ENCODE results near the gene PLK5.
A peak's percentile ranks its signal among the peaks of the same experiment; 100 is the strongest.

The PLK5 gene

DNA sequence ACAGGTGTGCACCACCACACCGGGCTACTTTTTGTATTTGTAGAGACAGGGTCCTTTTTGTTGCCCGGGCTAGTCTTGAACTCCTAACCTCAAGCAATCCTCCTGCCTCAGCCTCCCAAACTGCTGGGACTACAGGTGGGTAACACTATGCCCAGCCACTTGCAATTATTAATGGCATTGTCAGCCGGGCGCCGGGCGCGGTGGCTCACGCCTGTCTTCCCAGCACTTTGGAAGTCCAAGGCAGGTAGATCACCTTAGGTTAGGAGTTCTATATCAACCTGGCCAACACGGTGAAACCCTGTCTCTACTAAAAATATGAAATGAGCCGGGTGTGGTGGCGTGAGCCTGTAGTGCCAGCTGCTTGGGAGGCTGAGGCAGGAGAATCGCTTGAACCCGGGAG lies 47.0 kb downstream of the PLK5 start:
- Histone ChIP-seq H3K4me3 (no peak overlapping the region), H3K27ac (no peak overlapping the region)

DNA sequence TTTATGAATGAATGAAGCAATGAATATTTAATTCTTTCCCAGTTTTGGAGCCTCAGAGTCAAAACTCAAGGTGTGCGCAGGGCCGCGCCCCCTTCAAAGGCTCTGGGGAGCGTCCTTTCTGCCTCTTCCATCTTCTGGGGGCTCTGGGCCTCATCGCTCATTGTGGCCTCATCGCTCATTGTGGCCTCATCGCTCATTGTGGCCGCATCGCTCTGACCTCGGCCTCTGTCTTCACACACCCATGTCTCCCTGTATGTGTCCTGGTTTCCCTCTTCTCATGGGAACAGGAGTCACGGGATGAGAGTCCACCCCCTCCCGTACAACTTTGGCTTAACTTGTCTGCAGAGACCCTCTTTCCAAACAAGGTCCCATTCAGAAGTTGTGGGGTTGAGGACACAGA lies 47.5 kb downstream of the PLK5 start:
- Histone ChIP-seq H3K27ac (no peak overlapping the region), H3K4me3 (no peak overlapping the region)

DNA sequence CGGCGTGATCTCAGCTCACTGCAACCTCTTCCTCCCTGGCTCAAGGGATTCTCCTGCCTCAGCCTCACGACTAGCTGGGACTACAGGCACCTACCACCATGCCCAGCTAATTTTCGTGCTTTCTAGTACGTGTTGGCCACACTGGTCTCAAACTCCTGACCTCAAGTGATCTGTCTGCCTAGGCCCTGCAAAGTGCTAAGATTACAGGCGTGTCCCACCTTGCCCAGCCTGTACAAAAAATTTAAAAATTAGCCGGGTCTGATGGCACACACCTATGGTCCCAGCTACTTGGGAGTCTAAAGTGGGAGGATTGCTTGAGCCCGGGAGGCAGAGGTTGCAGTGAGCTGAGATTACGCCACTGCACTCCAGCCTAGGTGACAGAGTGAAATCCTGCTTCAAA lies 48.9 kb downstream of the PLK5 start:
- no peak overlapping the region for H3K4me3 ChIP-seq
- no peak overlapping the region for H3K27ac ChIP-seq

DNA sequence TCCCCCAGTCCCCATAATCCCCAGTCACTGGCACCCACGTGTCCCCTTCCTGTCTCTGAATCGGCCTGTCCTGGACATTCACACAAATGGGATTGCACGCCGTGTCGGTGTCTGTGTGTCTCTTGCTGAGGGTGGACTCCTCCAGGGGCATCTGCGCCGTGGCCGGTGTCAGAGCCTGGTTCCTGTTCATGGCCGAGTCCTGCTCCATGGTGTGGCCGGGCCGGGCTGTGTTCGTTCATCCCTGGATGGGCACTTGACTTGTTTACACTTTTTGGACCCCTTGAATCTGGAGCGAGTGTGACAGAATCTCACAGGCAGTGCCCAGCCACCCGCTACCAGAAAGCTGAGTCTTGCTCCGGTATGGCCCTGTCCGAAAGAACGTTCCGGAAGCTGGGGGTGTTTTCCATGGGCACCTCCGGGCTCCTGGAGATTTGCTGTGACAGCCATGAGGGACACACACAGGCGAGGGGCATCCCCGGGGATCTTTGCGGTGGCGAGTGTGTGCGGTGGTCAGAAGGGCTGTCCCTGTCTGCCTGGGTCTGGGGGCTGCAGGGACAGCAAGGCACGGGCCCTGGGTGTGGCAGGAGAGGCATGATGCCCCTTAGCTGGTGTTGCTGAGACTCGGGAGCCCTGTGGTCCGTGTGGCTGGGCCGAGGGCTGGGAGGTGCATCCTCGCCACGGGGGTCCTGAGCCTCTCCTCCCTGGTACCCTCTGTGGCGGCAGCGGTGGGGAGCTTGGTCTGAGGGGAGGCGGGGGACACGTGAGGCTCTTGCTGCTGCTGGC lies 50.7 kb downstream of the PLK5 start:
- Histone ChIP-seq H3K27ac (no peak overlapping the region), H3K4me3 (no peak overlapping the region)

DNA sequence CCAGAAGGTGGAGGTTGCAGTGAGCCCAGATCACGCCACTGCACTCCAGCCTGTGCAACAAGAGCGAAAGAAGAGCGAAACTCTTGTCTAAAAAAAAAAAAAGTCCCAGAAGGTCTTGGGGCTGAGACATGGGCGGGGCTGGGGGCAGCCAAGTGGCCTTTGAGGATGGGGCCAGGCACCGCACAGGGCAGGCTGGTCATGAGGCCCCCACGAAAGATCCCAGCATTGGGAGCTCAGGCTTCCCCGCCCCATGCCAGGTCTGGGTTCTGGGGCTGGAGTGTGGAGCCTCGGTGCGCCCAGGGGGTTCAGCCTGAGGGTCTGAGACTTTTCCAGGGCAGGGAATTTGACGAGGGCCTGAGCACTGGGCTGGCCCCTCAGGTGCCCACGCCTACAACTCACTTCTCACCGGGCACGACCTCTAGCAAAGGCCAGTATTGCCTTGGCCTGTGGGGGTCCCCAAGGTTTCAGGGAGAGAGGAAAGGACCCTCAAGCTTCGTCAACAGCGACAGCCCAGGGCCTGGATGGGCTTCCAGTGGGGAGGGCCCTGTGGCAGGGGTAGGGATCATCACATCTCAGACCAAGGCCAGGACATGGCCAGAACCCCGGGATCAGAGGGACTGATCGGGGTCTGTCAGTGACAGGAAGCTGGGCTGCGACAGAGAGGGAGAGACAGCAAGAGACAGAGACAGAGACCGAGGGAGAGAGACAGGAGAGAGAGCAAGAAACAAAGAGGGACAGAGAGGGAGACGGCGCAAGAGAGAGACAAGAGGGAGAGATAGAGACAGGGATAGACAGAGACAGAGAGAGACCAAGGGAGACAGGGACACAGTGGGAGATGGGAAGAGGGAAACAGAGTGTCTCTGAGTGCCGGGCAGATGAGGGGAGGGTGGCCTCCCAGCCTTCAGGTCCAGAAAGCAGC lies 51.7 kb downstream of the PLK5 start:
- no peak overlapping the region for H3K4me3 ChIP-seq
- peak overlapping the region in 1 of 21 experiments; percentile 20 for H3K27ac ChIP-seq

DNA sequence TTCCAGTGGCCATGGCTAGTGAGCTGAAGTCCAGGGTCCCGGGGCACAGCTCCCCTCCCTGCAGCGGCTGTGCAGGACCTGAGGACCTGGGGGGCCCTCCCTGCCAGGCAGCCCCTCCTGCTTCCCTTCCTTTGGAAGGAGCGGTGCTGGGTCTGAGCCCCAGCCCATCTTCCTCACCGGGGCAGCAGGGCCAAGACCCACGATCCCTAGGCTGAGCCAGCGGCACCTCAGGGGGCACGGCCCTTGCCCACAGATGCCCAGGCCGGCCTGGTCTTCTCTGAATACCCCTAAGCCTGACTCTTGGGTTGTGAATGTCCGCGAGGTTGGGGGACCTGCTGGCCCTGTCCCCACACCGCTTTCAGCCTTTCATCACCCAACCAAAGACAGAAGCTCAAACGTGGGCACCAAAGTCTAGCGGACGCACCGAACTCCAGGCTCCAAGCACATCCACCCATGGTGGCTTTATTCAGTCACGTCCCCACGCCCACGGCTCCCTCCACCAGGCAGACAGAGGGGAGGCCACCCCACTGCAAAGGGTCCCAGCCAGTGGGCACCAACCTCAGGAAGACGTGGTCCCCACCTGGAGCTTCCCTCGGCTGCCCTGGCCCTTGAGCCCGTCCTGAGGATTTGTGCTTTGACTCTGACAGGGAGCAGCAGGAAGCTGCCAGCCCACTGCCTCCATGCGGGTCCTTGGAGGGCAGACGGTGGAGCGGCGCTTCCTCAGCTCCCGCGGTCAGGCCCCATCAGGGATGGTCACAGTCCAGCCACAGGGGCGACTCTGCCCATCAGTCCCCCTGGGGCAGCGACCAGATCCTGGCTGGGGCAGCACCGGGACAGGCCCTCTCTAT lies 52.6 kb downstream of the PLK5 start:
- peak overlapping the region in 1 of 21 experiments; percentile 20 for H3K27ac ChIP-seq
- H3K4me3 ChIP-seq, result no peak overlapping the region

DNA sequence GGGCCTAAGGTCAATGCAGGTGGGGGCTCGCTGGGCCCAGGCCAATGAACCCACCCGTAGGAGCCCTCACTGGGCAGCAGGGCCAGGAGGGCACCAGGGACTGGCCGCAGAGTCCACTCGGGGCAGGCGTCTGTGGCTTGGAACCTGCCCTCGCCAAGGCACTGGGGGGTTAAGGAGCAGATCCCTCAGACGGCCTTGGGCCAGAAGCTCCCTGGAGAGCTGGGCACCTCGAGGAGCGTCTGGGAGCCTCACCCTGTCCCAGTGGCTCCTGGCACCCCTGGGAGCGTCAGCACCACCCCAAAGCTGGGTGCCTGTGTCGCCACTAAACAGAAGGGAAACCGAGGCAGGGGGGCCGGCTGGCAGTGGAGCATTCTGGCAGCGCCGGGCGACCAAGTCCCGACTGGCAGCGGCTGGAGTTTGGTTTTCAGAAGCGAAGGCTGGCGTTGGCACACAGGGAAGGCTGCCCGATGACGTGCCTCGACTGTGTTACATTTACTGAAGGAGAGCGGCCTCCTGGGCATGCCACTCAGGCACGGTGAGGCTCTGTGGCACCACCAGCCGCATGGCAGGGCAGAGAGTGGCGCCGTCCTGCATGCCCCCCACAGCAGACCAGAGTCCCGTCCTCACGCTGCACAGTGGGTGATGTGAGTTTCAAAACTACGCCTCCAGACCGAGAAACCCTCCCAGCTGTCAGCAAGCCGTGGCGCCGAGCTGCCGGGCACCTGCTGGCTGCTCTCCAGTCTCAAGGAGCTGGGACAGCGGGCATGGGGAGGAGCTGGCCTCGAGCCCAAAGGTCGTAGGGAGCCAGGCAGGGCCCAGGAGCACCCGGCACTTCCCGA lies 53.4 kb downstream of the PLK5 start:
- no peak overlapping the region for H3K27ac ChIP-seq
- no peak overlapping the region for H3K4me3 ChIP-seq

DNA sequence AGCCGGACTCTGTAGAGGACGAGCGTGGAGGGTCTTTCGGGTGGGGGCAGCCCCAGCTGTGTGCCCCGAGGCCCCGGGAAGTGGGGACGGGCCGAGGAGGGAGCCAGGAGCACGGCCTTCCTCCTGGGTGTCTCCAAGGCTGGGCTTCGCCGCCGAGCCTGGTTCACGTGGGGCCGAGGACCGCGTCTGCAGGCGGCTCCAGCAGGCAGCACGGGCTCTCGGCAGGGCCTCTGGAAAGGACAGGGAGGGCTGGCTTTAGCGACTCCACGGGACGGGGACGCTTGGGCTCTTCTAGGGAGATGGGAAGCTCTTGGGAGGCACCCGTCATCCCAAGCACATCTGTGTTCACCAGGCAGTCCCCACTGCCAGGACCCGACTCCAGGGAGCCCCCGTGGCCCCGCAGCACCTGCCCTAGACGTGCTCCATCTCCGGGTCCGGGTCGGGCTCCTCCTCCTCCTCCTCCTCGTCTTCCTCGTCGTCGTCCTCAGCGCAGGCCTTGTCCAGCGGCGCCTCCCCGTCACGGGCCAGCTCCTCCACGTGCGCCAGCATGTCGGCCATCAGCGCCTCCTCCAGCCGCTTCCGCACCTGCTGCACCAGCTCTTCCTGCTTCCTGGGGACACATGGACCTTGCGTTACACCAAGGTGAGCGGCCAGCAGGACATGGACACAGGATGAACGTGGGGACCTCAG lies 54.2 kb downstream of the PLK5 start:
- H3K27ac ChIP-seq, result no peak overlapping the region
- no peak overlapping the region for H3K4me3 ChIP-seq

DNA sequence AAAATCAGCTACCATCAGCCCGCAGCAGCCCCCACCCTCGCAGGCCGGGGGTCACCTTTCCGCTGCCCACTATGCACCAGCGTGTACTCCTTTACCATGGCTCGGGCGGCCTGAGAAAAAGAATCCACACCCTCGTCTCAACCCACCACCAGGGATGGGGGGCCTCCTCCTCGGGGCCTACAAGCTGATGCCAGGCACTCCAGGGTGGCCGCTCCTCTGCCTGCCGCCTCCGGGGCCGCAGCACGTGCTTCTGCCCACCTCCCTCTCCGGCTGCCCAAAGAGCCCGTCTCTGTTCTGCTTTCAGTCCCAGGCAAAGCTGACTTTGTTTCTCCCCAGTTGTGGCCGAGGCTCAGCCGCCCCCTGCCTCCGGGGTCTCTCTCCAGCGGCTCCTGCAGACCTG lies 55.3 kb downstream of the PLK5 start:
- Histone ChIP-seq H3K4me3 (no peak overlapping the region), H3K27ac (no peak overlapping the region)

DNA sequence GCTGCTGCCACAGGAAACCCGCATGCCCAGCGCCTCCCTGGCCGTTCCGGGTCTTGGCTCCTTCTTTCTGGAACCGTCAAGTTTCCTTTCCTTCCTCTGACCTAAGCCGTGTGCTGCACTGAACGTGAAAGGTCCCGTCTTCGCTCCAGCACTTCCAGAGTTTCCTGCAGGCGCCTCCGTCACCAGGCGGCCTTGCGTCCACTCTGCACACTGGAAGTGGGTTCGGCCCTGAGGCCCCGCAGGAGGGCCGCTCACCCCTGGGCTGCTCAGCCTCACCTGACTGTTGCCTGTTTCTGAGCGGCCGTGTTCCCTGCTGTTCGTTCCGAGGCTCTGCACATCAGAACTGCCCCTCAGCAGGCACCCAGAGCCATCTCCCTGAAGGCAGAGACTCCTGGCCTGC lies 56.5 kb downstream of the PLK5 start:
- no peak overlapping the region for H3K4me3 ChIP-seq
- no peak overlapping the region for H3K27ac ChIP-seq

DNA sequence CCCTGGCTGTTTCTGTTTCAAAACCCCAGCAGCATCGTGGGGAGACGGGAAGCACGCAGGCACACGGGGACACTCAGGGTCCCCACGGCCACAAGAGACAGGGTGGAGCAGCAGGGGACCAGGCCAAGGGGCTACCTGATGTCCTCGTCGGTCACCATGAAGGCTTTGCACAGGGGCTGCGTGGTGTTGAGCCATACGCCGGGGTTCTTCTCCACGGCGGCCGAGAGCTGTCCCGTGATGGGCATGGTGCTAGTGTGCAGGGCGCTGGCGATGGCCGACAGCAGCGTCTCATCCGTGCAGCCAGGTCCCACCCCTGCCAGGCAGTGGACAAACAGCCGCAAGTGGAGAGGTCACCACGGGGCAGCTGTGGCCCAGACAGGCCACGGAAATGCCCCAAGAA lies 57.1 kb downstream of the PLK5 start:
- Histone ChIP-seq H3K27ac (no peak overlapping the region), H3K4me3 (no peak overlapping the region)

DNA sequence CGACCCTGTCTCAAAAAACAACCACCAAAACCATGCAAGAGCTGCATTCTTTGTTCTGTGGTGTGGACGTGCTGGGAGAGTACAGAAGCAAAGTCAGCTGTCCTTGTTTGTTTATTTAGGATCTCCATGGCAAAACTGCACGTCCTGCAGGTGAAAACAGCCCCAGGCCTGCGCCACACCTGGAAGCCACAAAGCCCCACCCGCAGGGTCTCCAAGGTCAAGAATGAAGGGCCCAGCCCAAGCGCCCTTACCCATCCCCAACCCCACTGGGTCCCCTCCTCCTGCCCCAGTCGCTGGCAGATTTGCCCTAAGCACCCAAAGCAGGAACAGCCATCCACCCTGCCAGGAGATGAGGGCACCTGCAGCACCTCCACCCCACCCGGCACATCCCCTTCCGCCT lies 58.3 kb downstream of the PLK5 start:
- Histone ChIP-seq H3K27ac (no peak overlapping the region), H3K4me3 (no peak overlapping the region)

DNA sequence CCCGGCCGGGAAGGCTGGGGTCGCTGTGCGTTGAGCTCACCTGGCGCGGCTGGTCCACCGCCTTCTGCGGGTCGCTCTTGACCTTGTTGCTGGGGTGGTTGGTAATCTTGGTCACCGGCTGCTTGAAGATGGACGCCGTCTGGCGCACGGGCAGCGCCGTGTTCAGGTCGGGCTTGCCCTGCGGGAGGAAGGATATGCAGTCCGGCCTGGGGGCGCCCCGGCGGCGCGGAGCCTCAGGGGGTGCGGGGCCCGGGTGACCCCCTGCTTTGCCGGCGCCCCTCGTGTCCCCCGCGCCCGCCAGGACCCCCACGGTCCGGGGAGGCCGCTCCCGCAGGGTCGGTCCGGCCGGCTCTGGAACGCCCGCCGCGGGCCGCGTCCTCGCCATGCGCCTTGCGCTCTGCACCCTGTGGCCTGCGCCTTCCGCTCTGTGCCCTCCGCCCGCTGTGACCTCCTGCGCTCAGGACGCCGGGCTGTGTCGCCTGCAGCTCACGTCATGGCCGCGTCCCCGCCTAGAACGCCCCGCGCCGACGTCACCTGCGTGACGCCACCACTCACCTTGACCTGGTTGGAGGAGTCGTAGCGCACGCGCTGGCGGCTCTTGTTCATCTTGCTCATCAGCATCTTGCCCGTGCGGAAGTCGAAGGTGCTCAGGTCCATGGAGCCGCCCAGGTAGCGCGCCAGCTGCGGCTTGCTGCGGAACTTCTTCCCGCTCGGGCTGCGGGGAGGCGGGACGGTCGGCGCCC lies 60.8 kb downstream of the PLK5 start:
- H3K27ac ChIP-seq, result no peak overlapping the region

DNA sequence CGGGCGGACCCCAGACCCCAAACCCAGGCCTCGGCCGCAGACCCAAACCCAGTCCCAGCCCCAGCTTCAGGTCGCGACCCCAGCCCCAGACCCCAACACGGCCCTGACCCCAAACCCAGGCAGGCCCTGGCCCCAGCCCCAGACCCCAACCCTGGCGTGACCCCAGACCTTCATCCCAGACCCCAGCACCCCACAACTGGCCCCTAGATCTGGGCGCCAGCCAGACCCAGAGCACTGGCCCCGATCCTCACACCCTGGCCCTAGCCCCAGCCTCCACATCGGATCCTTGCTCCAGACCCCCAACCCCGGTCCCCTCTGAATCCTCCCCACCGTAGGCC lies 61.3 kb downstream of the PLK5 start:
- no peak overlapping the region for H3K4me3 ChIP-seq
- H3K27ac ChIP-seq, result no peak overlapping the region

More for the DNA sequence above, 60.8 kb downstream of the PLK5 start:
- H3K4me3 ChIP-seq, result no peak overlapping the region
